Stimulated activated CD4-positive, alpha-beta T cell treated with anti-CD3 and anti-CD28 coated beads, Interleukin-15, amount 100 ng/mL, for 24 hours (primary cell): Measurements from ENCODE around the gene SDK2.

ENCODE experiments used
- DNase-seq: peaks from one replicate; pipeline ENCODE4 v3.0.0-alpha.2; 2020

Gene SDK2

DNA sequence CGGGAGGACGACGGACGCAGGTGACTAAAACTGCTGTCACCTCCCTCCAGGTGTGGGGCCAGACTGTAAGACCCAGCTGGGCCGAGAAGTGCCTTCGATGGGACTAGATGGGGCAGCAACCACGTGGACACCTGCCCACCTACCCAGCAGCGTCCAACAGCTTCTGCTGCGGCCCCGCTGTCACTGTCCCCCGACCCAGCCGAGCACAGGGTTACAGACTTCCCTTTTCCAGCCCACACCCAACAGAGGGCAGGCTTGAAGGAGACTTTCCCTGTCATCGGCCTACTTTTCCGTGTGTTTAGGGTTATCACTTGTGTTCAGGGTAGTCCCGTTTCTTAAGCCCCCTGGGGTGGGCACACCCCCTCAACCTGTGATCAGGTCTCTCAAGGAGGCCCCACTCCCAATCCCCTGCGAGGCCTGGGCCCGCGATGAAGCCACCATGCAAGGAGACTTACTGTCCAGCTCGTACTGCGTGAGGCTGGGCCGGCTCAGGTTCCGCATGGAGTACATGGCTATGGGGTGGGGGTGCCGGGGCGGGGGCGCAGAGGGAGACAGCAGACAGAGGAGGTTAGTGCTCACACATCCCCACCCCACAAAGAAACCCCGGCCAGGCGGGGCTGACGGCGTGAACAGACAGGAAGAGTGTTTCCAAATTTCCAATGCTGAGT lies 263.7 kb downstream of the SDK2 start:
- DNase-seq: no peak

DNA sequence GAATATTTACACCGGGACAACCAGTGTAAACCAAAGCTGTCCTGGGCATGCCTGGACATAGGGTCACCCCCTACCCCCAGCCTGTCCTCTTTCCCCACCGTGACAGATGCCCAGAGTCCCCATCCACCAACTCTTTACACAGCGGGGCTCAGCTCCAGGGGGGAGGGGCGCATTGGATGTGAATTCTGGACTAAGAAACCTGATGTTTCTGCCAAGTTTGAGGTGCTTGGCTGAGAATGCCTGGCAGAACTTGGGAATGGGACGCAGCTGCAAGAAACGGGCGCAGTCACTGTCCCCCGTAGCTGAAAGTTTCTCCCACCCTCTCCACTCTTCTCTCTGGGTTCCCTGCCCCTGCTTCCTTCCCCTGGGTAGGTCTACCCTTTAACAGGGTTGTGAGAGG lies 264.4 kb downstream of the SDK2 start:
- no peak for DNase-seq

DNA sequence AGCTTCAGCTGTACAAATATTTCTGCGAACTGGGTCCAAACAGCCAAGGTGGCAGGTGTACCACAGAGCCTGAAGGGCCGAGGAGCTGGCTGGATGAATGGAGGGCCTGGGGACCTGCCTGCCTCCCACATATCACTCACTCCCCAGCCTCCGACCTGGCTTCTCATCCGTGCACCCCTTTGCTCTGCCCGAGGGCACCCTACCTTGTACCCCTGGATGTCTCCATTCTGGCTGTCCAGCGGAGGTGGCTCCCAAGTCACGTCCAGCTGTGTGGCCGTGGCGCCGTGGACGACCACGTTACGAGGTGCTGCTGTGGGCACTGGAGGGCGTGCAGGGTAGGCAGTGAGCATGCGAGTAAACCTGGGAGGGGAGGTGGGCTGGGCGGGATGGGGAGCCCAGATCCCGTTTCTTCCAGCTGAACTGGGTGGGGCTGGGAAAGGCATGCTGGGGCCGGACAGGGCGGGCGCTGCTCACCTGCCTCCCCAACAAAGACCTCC lies 265.2 kb downstream of the SDK2 start:
- no peak for DNase-seq

DNA sequence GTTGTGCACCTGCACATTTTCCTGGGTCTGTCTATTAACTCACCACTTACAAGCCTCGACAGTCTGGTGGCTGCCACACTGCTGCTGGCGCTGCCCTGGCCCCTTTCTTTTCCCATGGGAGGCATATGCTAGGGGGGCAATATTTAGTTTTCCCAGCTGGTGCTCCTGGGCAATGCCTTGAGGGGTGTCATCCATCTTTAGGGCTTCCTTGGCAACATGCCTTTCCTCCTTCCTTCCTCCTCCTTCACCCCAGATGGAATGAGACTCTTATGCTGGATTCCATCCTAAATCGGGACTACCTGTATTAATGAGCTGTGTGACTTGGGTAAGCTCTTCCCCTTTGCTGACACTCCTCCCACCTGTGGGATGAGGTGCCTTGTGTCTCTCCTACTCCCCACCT lies 267.6 kb downstream of the SDK2 start:
- no peak for DNase-seq

DNA sequence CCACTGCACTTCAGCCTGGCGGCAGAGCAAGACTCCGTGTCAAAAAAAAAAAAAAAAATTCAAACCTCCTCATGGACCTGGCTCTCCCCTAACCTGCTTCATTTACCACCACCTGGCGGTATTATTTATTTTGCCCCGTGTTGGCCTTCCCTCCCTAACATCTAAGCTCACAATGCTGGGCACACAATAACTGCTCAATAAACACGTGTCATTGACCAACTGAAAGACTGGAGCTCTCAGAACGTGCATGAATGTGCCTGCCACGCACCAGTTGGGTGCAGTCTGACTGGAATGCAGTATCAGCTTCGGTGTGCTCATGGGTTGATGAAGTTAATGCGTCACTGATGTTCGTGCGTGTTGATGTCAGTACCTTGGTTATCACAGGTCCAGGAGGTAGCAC lies 268.1 kb downstream of the SDK2 start:
- no peak for DNase-seq

DNA sequence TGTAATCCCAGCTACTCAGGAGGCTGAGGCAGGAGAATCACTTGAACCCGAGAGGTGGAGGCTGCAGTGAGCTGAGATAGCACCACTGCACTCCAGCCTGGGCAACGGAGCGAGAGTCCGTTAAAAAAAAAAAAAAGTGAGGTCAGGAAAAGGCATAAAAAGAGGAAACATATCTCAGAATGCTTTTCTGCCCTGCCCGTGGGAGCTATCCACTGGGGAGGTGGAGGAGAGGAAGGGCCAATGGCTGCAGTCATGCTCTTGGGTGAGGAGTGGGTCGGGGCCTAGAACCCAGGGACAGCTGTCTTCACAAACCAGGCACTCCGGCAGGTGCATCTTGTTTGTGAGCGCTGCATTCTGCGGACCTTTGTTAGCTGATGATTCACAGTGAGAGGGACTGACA lies 272.4 kb downstream of the SDK2 start:
- DNase-seq: no peak

DNA sequence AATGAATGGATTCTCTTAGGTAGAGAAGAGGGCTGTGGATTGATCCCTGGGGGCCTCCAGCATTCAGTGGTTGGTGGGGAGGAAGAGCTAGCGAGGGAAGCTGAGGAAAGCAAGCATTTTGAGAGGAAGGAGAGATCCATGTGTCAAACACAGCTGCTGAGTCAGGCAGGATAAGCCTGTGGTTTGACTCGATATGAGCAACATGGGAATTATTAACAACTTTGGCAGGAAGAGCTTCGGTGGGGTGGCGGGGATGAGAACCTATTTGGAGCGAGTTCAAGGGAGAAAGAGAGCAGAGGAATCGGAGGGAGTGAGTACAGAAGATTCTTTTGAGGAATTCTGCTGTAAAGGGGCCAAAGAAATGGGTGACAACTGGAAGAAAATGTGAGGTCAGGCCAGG lies 273.0 kb downstream of the SDK2 start:
- DNase-seq: no peak

DNA sequence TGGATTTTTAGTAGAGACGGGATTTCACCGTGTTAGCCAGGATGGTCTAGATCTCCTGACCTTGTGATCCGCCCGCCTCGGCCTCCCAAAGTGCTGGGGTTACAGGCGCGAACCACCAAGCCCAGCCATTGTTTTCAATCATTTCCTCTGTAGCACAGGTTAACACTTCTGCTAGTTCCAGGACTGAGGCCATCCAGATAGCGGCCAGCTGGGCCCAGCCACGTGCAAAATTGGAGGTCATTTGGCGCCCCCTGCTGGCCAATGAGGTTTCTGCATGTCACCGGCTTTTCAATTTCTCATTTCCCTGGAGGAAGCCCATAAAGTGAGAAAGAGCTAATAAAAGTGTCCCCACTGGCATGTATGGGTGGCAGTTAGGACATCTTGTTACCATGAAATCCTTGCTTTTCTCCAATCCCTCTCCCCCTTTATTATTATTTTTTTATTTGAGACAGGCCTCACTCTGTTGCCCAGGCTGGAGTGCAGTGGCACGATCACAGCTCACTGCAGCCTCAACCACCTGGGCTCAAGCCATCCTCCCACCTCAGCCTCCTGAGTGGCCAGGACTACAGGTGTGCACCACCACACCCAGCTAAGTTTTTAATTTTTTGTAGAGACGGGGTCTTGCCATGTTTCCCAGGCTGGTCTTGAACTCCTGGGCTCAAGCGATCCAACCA lies 274.3 kb downstream of the SDK2 start:
- peak; percentile 83 for DNase-seq

DNA sequence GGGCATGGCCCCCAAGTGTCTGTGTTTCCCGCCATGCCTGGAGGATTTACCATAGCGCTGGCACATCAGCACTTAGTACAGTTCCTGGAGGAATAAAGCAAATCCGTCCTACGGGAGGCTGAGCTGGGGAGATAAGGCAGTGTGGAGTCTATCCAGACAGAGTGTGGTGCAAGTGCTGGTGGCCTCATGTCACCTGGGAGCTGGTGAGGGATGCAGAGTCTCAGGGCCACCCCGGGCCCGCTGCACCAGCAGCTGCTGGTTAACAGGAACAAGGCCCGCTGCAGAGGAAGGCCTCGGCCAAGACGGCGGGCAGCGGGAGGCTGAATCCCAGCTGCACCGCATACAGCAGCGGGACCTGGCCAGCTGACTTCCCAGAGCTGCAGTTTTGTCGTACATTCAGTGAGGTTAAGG lies 275.1 kb downstream of the SDK2 start:
- no peak for DNase-seq

DNA sequence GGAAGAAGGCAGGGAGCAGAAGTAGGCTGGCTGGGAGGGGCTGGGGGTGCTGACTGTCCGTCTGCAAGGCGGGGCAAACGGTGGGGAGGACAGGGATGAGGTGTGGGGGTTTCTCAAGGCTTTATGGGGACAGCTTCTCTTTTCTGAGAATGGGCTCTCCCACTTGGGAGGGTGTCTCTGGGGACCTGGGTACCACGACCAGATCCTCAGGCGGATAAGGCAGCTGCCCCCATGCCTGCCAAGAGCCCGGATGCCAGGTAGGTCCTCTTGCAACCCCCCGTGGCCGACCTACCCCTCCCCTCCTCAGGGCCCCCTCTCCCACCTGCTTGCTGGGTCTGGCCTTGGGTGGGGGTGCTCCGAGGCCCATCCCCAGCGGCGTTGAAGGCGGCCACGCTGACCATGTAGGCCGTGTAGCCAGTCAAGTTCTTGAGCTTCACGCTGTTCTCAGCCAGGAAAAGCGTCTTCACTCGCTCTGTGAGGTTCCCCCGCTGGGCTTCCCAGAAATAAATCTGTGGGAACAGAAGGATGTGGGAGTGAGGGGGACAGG lies 276.1 kb downstream of the SDK2 start:
- DNase-seq: no peak

DNA sequence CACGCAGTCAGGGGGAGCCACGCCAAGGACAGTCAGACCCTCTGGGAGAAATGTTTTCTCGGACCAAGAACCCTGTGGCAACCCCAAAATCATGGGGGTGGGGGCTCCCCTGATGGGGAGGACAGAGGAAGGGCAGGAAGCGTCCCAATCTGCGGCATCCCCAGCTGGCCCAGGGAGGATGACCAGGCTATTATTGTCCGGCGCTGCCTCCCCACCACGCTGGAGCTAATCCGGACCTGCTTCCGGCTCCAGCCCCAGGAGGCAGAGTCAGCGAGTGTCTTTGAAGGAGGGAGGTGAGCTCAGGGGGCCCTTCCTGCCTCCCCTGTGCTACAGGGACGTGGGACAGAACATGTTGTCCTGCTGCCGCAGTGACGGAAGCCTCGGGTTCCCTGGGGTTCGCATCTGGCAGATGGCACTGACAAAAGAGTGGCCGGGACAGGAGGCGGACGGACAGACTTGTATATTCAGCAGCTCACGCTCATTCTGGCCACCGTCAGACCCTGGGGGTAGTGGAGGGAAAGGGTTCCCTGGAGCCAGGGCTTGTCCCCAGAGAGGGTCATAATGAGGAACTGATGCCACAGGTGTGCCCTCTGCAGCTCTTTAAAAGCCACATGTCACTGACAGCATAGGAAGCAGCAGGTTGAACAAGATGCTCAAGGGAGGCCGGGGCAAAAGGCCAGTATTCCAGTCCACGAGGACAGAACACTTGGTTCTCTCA lies 278.2 kb downstream of the SDK2 start:
- DNase-seq: no peak

DNA sequence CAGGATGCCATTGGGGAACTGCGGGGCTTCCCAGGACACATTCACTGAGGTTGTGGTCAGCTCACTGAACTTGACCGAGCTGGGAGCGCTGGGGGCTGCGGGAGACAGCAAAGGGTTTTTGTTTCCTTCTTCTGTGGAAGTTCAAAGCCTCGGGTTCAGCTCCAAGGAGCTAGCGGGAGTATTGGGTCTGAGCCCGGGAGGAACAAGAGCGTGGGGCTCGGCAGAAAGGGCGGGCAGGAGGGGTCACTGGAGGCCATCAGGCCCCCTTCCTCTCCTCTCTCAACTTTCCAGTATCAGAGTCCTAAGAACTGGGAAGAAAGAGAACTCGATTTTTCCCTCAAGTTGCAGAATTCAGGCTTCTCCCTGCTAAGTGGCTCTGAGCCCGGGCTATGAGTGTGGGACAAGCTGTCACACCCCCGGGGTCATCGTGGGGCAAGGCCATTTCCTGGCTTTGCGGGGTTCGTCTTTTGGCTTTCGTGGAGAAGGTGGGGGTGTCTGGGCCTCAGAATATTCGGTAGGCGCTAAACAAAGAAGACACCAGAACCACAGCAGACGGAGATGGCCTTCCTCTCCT lies 278.9 kb downstream of the SDK2 start:
- no peak for DNase-seq

DNA sequence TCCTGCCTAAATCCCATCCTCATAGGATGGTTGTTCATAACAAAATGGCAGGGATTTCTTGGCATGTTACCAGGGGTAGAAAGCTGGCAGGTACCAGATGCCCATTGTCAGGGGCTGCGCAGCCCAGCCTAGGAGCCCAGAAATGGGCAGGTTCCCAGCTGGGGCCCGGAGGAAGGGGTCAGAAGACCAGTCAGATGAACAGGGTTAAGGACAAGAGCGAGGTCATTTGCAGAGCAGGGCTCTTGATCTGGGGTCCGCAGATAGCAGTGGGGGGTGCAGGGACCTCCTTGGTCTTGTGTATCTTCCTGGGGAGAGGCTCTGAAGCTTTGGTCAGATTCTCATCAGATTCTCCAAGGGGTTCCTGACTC lies 280.1 kb downstream of the SDK2 start:
- DNase-seq: no peak

DNA sequence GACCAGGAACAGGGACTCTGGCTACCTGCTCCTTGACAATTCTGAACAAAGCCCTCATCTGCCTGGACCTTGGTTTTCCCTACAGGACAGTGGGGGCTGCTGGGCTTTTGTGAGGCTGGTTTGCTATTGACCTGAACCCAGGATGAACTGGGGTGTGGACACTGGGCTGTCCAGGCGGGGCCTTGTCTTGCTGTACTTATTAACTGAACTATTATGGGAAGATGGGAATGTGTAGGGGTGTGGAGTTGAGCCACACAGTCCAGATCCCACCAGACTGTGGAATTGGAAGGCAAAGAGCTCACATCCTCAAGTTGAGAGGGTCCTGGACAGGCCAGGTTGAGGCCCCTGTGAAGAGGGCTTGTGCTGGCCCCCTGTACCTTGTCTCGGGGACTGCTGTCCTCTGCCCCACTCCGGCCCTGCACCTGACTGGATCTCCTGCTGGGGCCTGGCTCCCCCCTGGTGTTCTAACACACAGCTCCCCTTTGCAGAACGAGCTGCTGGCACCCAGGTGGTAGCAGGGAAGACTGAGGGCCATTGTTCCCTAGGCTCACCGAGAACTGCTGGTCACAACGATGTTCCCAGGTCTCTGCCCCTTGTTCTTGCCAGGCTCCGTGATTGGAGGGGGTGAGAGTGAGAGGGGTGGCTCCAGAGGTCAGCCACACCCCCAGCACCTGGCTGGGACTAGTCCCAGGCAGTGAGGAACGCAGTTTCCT lies 280.6 kb downstream of the SDK2 start:
- DNase-seq: no peak

DNA sequence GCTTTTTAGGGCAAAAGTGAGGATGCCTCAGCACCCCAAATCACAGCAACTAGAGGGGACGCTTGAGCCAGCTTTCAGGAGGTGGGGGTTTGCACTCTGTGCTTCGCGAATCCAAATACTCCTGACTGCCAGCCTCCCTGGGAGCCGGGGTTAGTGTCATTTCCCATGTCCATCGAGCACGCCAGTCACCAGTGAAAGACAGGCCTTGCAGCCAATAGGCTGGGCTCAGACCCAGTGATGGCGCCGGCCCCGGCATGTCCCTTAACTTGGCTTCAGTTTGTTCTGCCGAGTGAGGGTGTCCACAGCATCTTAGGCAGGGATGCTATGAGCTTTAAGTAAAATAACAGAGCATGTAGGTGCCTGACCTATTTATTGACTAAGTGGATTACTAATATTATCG lies 281.5 kb downstream of the SDK2 start:
- DNase-seq: no peak

DNA sequence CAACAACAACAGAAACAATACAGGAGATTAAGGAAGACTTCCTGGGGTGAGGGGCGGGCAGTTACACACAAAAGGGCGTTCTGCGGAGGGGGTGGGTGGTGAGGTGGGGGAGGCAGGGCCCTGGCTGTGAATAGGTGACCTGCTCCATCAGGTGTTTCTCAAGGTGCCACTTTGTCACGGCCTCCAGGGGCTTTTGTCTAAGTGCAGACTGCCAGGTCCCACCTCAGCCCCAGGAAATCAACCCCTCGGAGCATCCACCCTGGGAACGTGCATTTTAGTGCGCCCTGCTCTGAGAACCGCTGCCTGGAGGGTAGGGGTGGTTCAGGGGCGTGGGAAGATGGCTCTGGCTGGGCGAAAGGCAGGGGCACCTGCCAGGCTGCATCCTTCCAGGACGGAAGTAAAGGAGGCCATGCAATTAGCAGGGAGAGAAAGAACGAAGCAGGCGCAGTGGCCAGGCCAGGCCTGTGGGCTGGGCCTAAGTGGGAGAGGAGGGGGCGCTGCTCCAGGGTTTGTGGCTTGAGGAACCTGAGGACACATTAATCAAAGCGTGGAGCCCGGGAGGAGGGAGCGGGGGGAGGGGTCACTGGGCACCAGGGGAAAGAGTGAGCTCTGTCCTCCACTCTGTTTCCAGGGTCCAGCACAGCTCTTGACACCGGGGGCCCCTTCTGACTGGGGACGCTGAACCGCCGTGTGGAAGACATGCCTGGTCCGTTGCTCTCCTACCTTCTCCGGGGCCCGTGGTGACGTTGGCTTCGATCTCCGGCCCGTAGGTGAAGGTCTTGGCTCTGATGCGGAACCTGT lies 283.1 kb downstream of the SDK2 start:
- no peak for DNase-seq

DNA sequence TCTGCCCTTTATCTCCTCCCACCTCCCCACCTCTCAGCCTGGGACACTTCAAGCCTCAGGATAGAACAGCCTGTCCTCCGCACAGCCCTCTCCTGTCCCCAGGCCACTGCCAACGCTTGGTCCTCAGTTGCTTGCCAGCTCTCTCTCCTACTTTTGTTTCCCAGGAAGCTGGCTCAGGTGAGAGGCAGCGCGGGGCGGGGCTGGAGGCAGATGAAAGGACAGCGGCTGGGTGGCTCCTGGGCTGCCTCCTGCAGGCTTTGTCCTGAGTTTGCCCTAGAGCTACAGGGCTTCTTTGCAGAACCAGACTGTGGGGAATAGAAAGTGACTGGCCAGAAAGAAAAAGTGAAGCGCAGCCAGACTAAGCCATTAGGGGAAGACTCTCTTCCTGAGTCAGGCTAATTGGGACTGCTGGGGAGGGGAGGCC lies 284.2 kb downstream of the SDK2 start:
- DNase-seq: no peak

DNA sequence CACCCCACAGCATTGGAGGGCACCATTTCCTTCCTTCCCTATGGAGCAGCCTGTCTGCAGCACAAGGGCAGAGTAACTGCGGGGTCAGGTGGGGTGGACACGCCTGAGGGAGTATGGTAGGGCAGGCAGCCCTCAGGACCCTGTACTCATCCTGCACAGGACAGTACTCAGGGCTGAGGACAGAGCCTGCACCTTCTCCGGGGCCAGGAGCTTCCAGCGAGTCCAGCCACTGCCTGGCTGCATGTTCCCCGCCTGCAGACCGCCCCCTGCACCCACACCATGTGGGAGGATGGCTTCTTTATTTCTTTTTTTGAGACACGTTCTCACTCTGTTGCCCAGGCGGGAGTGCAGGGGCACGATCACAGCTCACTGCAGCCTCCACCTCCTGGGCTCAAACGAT lies 284.9 kb downstream of the SDK2 start:
- no peak for DNase-seq

DNA sequence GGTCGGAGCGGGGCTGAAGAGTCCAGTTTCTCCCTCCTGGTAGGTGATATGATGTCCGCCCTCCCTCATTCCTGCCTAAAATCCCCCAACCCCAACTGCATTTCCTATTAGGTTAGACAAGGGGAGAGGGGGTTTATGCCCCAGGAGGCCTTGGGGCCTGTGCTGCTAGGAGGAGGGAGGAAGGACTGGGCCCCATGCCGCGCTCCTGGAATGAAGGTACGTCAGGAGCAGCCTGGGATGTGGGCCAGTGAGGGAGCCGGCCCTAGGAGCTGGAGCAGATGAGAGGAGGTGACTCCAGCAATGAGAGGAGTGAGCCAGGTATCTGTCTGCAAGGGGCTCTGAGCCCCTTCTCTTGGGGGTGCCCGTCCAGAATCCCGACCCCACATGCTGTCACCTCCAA lies 285.6 kb downstream of the SDK2 start:
- no peak for DNase-seq

DNA sequence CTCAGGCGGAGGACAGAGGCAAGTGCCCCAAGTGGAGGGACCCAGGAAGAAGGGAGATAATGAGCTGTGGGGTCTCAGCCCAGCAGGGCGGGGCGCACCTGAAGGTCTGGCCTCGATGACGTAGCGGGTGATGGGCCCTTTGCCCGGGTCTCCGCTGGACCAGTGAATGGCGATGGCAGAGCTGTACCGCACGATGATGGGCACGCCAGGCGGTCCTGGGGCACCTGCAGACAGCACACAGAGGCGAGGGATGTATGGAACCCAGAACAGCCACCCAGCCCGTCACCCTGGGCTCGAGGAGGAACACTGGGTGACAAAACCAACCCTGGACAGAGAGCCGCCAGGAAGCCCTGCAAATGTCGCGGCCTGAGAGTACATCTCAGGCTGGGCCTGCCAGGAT lies 286.3 kb downstream of the SDK2 start:
- DNase-seq: no peak

DNA sequence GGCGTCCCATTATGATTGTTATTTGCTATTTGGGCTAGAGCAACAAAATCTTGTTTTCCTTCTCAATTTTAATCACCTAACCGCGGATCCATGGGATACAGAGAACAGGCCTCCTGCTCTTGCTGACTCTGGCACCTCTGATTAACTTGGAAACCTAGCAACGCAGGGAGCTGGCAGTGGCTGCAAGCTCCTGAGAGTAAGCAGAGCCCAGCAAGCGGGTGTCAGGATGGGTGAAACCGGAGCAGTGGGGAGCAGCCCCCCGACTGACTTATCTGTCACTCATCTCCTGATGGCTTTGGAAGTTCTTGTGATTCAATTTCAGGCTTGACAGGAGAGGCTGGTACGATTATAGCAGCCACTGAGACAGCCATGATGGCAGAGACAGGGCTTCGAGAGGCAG lies 286.9 kb downstream of the SDK2 start:
- no peak for DNase-seq

DNA sequence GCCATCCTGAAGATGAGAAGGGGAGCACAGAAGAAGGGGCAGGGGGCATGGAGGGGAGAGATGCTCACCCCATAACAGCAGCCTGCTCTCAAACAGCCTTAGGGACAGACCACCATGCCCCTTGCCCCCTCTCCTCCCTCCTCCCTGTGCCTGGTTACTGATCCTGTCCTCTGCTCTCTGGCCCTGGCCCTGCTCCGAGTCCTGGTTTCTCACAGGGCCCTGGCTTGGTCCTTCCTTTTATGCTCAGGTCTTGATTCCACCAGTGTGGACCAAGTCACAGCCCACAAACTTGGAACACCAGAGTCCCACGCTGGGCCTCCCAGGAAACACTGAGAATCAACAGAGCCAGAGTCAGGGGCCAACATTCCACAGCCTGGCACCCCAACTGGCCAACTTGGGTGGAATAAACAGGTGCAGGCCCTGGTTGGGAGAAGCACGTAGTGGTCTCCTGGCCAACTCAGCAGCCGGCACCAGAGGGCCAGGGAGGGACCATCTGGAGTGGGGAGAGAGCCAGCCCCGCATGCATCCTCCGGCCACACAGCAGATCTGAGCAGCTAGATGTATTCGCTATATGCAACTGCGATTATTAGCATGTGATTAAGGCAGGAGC lies 287.6 kb downstream of the SDK2 start:
- no peak for DNase-seq
